Activated naive CD4-positive, alpha-beta T cell treated with Interleukin-2 at 50 U/mL for 16 hours (primary cell): ENCODE data around the gene ZFAND3.
"Not testable (repeated sequence)": the region's sequence is repeated elsewhere in the genome, so short reads cannot be mapped to it uniquely, and the experiment has no call there.

Experiments
- DNase-seq: peaks from one replicate; pipeline ENCODE4 v3.0.0-alpha.2; 2020

Gene ZFAND3

DNA sequence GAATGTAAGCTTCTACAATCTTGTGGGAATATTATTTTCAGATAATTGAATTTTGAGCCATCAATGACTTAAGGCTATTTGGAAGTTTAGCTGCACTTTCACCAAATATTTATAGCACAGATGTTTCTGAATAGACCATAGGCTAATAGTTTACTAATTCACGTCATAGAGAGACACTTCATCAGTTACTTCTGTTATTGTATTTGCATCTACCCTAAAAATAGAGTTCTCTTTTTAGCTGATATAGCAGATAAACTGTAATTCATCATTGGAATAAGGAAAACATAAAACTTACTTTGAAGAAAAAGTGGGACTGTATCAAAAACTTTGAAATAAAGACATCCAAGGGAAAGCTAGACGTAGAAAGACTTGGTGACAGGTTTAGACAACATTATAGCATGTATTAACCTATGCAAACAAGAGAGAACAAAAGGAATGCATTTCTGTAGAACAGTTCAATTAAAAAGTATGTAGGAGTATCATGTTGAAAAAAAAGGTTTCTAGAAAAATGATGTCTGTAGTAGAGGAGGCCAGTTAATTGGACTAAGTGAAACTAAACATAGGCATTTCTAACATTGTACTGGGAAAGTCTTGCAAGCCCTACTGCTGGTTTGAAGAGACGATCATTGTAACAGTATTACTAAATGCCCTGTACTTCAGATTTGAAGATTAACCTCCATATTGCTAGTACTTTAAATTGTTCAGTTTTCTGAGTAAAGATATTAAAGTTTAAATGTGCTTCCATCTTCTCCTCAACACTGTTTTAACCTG is 123.3 kb downstream of the ZFAND3 start:
- DNase-seq, result no peak

GRCh38 chr6:37943436-37944058 is 124.0 kb downstream of the ZFAND3 start:
- DNase-seq, result no peak

DNA sequence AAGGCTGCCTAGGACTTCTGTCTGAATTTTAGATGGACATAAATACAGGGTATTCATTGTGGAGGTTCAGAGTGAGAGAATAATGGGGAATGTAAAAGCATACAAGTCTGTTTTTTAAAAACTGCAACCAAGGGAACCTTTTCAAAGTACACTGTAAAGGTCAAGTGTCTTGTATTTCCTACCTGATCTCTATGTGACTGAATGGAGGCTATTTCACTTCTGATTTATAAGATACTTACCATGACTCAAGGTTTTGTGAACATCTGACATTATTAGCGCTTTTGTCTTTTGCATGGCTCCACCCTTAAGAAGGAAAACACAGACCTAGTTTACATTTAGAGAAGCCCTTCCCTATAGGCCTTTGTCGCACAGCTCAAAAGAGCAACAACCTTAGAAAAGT is 126.5 kb downstream of the ZFAND3 start:
- DNase-seq, result no peak

- no peak for DNase-seq
Measured at GRCh38 chr6:37947468-37947867, 127.9 kb downstream of the ZFAND3 start.

DNA sequence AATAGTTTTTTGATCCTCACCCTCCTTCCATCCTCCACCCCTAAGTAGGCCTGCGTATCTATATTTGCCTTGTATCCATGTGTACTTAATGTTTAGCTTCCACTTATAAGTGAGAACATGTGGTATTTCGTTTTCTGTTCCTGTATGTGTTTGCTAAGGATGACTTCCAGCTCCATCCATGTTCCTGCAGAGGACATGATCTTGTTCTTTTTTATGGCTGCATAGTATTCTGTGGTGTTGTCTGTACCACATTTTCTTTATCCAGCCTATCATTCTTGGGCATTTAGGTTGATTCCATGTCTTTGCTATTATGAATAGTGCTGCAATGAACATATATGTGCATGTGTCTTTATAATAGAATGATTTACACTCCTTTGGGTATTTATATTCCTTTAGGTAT is 129.1 kb downstream of the ZFAND3 start:
- not testable (repeated sequence) for DNase-seq

- no peak for DNase-seq
Measured at GRCh38 chr6:37952027-37952426, 132.5 kb downstream of the ZFAND3 start.

DNA sequence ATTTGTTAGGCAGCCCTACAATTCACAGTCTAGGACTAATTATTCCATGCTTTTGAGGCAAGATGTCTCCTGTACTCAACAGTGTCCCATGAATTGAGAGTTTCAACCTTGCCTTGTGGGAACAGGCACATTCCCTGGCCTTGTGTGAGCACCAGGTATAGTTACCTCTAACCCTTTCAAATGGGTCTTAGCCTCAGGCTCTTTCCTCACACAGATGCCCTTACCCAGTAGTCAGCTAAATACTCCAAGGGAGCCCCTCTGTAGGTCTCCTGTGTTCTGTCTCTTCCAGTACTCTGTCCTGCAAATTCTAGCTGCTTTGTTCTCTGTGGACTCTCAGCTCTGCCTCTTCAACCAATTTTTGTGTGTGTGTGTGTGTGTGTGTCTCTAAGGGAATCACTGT is 135.3 kb downstream of the ZFAND3 start:
- no peak for DNase-seq

GRCh38 chr6:37956711-37957275 is 137.3 kb downstream of the ZFAND3 start:
- no peak for DNase-seq

DNA sequence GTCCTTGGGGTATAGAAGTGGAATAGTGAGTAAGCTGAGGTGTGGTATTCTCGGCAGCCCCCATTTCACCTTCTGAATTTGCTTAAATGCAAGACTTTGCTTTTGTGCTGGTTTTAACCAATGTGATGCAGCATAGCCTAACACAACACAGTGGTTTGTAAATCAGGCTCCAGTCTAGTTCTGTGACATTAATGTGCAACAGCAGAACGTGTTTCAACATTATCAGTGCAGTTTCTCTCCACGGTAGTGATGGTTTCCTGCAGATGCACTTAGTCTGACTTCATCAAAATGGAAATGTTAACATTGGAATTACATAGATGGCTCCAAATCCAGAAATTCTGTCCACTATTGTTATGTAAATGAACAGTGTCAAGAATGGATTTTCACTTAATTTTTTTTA is 139.5 kb downstream of the ZFAND3 start:
- DNase-seq, result no peak

GRCh38 chr6:37960139-37960935 is 140.8 kb downstream of the ZFAND3 start:
- DNase-seq, result no peak

DNA sequence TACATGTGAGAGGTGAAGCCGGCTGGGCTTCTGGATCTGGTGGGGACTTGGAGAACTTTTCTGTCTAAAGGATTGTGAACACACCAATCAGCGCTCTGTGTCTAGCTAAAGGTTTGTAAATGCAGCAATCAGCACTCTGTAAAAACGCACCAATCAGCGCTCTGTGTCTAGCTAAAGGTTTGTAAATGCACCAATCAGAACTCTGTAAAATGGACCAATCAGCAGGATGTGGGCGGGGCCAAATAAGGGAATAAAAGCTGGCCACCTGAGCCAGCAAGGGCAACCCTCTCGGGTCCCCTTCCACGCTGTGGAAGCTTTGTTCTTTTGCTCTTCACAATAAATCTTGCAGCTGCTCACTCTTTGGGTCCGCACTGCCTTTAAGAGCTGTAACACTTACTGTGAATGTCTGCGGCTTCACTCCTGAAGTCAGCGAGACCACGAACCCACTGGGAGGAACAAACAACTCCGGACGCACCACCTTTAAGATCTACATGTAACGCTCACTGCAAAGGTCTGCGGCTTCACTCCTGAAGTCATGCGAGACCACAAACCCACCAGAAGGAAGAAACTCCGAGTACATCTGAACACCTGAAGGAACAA is 143.1 kb downstream of the ZFAND3 start:
- DNase-seq, result not testable (repeated sequence)

GRCh38 chr6:37965964-37966676 is 146.6 kb downstream of the ZFAND3 start:
- DNase-seq, result no peak

- DNase-seq, result no peak
Measured at GRCh38 chr6:37966801-37967200, 147.3 kb downstream of the ZFAND3 start.

GRCh38 chr6:37967651-37968050 is 148.1 kb downstream of the ZFAND3 start:
- DNase-seq, result no peak

DNA sequence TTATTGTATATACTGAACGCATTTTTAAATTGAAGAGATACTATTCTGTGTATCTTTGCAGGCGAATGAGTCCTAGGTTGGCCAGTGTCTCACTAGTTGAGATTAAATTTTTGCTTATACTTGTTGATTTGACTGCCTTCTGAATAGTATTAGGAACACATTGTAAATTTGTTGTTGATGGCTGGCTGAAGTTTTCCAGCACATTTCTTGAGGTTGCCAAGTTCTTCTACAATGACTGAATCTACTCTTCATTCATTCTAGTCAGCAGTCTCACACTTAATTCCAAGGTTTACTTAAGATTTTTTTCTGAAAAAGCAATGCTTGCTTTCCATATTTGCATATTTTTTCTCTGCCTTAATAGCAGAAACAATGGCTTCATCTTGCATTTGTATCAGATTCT is 151.7 kb downstream of the ZFAND3 start:
- no peak for DNase-seq

- no peak for DNase-seq
Measured at GRCh38 chr6:37971711-37972390, 152.3 kb downstream of the ZFAND3 start.

DNA sequence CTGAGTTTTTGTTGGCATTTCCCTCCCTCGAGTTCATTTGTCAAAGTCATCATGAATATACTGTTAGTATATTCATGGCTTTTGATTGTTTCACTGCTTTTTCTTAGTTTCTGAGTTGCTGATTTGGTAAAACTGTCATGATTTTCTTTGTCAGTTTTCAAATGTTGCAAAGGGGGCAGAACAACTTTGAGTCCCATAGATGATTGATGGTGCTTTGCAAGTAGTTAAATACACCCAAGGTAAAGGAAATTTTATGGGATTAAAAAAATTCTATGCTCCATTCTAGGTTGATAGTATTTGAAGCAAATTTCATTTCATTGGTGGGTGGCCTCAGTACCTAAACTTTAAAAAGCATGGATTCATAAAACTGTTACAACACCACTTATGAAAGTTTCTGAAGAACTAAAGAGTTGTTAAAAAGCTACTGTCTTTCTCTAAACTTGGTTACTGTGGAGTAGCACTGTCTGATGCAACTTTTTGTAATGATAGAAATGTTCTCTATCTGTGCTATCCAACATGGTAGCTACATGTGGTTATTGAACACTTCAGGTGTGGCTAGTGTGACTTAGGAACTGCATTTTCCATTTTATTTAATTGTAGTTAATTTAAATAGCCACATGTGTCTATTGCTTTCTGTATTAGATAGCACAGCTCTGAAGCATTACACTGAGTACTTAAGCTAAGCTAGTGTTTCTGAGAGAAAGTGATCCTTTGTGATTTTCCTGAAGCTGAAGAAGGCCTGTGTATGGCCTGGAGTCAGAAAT is 153.6 kb downstream of the ZFAND3 start:
- DNase-seq, result no peak

GRCh38 chr6:37974381-37974780 is 154.9 kb downstream of the ZFAND3 start:
- DNase-seq, result no peak

DNA sequence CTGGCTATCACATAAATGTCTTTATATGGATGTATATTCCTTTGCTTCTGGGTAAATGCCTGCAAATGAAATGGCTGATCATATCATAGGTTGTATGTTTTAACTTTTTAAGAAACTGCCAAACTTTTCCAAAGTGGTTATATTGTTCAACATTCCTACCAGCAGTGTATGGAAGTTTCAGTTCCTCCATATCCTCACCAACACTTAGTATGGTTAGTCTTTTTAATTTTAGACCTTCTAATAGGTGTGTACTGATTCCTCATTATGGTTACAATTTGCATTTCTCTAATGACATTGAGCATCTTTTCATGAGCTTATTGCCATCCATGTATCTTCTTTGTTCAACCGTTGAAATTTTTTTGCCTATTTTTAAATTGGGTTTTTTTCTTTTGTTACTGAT is 155.4 kb downstream of the ZFAND3 start:
- DNase-seq, result no peak

GRCh38 chr6:37977715-37978114 is 158.2 kb downstream of the ZFAND3 start:
- no peak for DNase-seq
